Stimulated activated CD4-positive, alpha-beta T cell treated with anti-CD3 and anti-CD28 coated beads, Interleukin-1b, Interleukin-23, amount 100 ng/mL, for 4 hours (primary cell): ENCODE results near the gene FNDC7.
"Not testable (repeated sequence)": the region's sequence is repeated elsewhere in the genome, so short reads cannot be mapped to it uniquely, and the experiment has no call there.

Source experiments
- DNase-seq, 2 donors: peaks; one replicate each; pipeline ENCODE4 v3.0.0-alpha.2; 2020; ENCODE audit warnings: low read depth in 2 of 2

The FNDC7 gene, protein sequence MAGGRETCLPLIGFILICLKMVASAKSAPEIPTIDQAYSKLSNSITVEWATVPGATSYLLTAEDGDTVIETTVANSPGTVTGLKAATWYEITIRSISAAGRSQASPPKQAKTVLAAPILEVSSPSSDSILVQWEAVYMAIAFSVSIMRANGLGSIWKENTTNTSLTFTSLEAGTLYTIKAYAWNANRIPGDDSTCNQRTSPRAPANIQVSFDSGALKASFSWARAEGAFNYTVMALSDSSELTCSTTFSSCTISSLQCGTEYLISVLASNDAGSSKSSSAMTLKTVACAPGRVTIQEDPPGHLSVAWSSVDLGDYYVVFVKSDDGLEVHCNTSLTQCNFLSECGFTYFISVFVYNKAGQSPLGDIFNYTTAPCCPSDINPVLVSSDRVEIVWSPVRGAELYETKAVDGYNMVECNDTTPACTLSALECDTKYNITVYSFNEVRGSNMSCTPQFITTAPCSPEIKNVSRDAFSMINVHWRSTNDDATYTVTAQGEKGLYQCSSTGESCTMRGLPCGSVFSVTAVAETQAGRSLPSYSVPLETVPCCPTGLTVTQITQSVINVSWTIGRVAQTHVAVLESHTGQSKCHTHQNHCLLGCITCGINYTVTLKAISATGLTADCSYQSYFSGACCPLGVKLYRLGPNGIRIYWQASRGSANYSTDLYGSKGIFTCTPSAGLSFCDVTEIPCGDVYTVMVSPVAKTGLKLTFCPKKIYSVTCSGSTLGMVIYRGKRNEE

GRCh38 chr1:108712606-108713150 lies at the start of gene FNDC7:
Gene FNDC7 (plus strand): TSS chr1:108712908. CDS start chr1:108712934, 26 bp downstream.
- DNase-seq: no peak

GRCh38 chr1:108663074-108663473 lies 49.6 kb upstream of the FNDC7 start:
- DNase-seq: no peak

- no peak for DNase-seq
Observed at GRCh38 chr1:108664481-108664880, 48.2 kb upstream of the FNDC7 start.

- DNase-seq: no peak
Observed at GRCh38 chr1:108665067-108665466, 47.6 kb upstream of the FNDC7 start.

DNA sequence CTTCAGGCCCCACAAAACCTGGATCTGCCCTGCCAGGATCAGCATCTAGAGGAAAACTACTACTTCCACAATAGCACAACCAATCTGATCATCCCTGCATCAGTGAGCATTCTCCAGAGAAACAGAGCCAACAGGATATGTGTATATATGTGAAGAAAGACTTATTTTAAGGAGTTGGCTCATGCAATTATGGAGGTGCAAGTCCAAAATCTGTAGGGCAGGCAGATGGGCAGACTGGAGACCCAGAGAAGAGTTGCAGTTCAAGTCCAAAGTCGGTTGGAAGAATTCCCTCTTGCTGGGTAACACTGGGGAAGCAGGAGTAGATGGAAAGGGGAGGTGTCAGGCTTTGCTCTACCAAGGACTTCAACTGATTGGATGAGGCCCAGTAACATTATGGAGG lies 46.9 kb upstream of the FNDC7 start:
- DNase-seq: no peak

GRCh38 chr1:108667422-108667821 lies 45.3 kb upstream of the FNDC7 start:
- DNase-seq: not testable (repeated sequence)

GRCh38 chr1:108668777-108669176 lies 43.9 kb upstream of the FNDC7 start:
- no peak for DNase-seq

DNA sequence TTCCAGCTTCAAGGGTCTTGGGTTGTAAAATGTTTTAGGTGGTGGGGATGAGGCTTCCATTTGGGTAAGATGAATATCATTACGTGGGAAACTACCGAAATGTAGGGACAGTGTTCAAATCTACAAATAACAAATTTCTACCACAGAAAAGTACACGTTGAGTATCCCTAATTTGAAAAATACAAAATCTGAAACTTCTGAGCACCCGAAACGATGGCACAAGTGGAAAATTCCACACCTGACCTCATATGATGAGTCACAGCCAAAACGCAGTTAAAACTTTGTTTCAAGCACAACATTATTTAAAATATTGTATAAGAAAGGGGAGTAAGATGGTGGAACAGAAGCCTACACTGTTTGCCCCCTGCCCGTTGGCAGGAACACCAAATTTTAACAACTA lies 43.0 kb upstream of the FNDC7 start:
- DNase-seq: no peak

DNA sequence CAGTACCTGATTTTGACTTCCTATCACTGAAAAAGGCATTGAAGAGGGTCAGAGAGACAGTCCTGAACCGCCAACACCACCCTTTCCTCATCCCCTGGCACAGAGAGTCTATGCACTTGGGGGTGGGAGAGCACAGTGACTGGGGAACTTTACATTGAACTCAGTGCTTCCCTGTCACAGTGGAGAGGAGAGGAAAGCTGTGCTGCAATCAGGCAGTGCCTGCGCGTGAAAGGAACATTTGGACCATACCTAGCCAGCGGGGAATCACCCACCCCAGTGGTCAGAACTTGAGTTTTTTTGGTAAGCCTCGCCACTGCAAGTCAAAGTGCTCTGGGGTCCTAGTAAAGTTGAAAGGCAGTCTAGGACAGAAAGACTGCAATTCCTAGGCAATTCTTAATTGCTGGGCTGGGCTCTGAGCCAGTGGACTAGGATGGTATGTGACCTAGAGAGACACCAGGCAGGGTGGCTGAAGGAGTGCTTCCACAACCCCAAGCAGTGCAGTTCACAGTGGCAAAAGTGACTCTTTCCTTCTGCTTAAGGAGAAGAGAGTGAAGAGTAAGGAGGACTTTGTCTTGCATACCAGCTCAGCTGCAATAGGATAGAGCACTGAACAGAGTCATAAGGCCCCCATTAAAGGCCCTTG lies 42.5 kb upstream of the FNDC7 start:
- DNase-seq: no peak

- no peak for DNase-seq
Observed at GRCh38 chr1:108671143-108671542, 41.6 kb upstream of the FNDC7 start.

DNA sequence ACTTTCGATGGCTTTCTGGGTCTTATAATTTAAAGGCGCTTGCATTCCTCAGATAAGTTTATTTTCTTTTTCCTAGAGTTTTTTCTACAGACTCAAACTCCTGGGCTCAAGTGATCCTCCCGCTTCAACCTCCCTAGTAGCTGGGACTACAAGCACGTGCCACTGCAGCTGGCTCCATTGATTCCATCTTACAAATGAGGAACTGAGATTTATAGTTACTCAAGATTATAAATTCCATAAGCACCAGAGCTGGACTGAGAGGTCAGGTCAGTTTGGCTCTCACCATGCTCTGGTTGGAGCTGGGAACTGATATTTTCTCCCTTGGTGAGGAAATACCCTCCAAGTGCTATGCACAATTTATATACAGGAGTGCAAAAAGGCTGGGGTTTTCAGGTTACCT lies 34.0 kb upstream of the FNDC7 start:
- DNase-seq: no peak

- DNase-seq: no peak
Observed at GRCh38 chr1:108679586-108680213, 33.0 kb upstream of the FNDC7 start.

- DNase-seq: not testable (repeated sequence)
Observed at GRCh38 chr1:108681701-108682100, 31.0 kb upstream of the FNDC7 start.

DNA sequence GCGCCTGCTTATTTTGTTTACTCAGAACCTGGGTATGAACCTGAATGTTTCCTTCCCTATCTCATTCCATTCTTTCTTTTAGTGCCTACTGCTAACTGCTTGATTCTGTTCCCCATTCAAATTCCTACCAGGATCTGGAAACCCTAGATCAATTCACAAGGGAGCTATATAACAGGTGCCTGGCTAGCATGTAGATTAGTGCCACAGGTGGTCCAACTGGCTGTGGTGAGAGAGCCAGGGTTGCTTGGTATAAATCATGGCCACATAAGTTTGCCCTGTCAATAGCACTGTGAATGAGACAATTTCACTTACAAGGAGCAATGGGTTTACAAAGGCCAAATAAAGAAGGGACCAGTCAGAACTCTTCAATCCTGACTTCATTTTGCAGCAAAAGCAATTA lies 27.2 kb upstream of the FNDC7 start:
- no peak for DNase-seq

- no peak for DNase-seq
Observed at GRCh38 chr1:108686614-108687313, 25.9 kb upstream of the FNDC7 start.

GRCh38 chr1:108691128-108691941 lies 21.4 kb upstream of the FNDC7 start:
- DNase-seq: no peak

GRCh38 chr1:108691942-108692723 lies 20.6 kb upstream of the FNDC7 start, which contains the start of gene PRPF38B:
Gene PRPF38B (plus strand): TSS chr1:108692310. CDS start chr1:108692592, 282 bp downstream.
- DNase-seq: peak; percentile 85 to 87

GRCh38 chr1:108692724-108693655 lies 19.7 kb upstream of the FNDC7 start:
- DNase-seq: peak; percentile 50 to 54
